Breast epithelium (tissue), 3 donors: Measurements from ENCODE around the gene BHMT.

Source experiments
- POLR2A ChIP-seq: fragments of 450-650 bp; IDR thresholded peaks from one replicate; pipeline ENCODE4 v1.6.1; 2016; ENCODE audit warnings: antibody characterized with exemption, mild to moderate bottlenecking, moderate library complexity
- POLR2AphosphoS5 ChIP-seq, 3 donors: sonication (generic); formaldehyde crosslinking; IDR thresholded peaks; one replicate each; pipeline ENCODE4 v1.6.1; 2017; ENCODE audit warnings: antibody characterized with exemption in 3 of 3
- TF ChIP-seq, protein P1 (sequence below), 3 donors: fragments of 450-650 bp; IDR thresholded peaks; one replicate each; pipeline ENCODE4 v1.5.1; 2016 to 2017; ENCODE audit warnings: antibody characterized with exemption in 3 of 3, mild to moderate bottlenecking in 3 of 3, moderate library complexity in 3 of 3

DNA sequence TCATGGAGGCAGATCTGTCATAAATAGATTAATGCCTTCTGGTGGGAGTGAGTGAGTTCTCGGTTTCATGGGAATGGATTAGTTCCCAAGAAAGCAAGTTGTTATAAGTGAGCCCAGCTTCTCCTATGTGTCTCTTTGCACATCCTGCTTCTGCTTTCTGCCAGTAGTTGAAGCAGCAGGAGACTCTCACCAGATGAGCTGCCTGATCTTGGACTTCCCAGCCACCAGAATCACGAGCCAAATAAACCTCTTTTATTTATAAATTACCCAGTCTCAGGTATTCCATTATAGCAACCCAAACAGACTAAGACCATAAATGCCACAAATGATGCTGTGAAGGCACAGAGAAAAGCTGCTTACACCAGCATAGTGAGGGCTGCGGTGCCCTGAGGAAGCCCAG, 28.9 kb downstream of the BHMT start:
- no peak for TF ChIP-seq POLR2AphosphoS5 (IDR thresholded peaks at IDR 0.05)
- TF ChIP-seq, protein P1, sequence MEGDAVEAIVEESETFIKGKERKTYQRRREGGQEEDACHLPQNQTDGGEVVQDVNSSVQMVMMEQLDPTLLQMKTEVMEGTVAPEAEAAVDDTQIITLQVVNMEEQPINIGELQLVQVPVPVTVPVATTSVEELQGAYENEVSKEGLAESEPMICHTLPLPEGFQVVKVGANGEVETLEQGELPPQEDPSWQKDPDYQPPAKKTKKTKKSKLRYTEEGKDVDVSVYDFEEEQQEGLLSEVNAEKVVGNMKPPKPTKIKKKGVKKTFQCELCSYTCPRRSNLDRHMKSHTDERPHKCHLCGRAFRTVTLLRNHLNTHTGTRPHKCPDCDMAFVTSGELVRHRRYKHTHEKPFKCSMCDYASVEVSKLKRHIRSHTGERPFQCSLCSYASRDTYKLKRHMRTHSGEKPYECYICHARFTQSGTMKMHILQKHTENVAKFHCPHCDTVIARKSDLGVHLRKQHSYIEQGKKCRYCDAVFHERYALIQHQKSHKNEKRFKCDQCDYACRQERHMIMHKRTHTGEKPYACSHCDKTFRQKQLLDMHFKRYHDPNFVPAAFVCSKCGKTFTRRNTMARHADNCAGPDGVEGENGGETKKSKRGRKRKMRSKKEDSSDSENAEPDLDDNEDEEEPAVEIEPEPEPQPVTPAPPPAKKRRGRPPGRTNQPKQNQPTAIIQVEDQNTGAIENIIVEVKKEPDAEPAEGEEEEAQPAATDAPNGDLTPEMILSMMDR (IDR thresholded peaks at IDR 0.05): no peak
- no peak for TF ChIP-seq POLR2A
